SK-N-SH (cell line): ENCODE data around the gene NAPB. TPM values are rescaled to one million over a fixed set of nuclear protein-coding genes. Genes with fewer than 3 reads are reported as not detected.

Experiments used
- CTCF ChIA-PET: fragments of 300-600, 350-600 bp; formaldehyde crosslinking; extraction: SDS; loops from one replicate; lab custom pipeline; 2021; lab: Yijun Ruan, JAX
- POLR2A ChIA-PET: fragments of 350-600 bp; sonication (Branson Sonifier 250); formaldehyde crosslinking; extraction: SDS; loops from one replicate; lab custom pipeline; 2020; ENCODE audit warnings: antibody characterized with exemption, inconsistent platforms; lab: Yijun Ruan, JAX
- DNase-seq: peaks from one replicate; pipeline ENCODE4 v3.0.0; 2012
- H2AFZ ChIP-seq: fragments of 200-600 bp; sonication (generic); 2 replicates; pipeline ENCODE4 v1.8.1; 2016; ENCODE audit warnings: antibody characterized with exemption, mild to moderate bottlenecking, low read depth
- H3F3A ChIP-seq: fragments of 200-600 bp; sonication (generic); replicated peaks from 2 replicates; pipeline ENCODE3; 2016; ENCODE audit warnings: antibody characterized with exemption, mild to moderate bottlenecking; ENCODE audit not compliant: insufficient read depth
- H3K27ac ChIP-seq, 2 experiments: fragments of 200-500 bp in 1 of 2; fragments of 200-600 bp in 1 of 2; sonication (Bioruptor generic) in 1 of 2; sonication (generic), shearing (Covaris generic) in 1 of 2; 2 replicates each; pipeline versions ENCODE4 v1.5.1 to v1.6.1; 2014 to 2016; ENCODE audit warnings: low read depth in 2 of 2, inconsistent platforms in 1 of 2, low read length in 1 of 2, mild to moderate bottlenecking in 1 of 2, mixed read lengths in 1 of 2
- H3K27me3 ChIP-seq: fragments of 200-600 bp; sonication (generic), shearing (Covaris generic); 2 replicates; pipeline ENCODE4 v1.6.1; 2016; ENCODE audit warnings: mixed run types; ENCODE audit not compliant: insufficient read depth
- H3K36me3 ChIP-seq, 2 experiments: fragments of 200-500 bp in 1 of 2; fragments of 200-600 bp in 1 of 2; sonication (Bioruptor generic) in 1 of 2; sonication (generic) in 1 of 2; replicated peaks in 1 of 2; 2 replicates each; pipeline versions ENCODE3 to v1.5.1; 2014 to 2016; ENCODE audit warnings: low read length in 1 of 2, mild to moderate bottlenecking in 1 of 2; ENCODE audit not compliant: insufficient read depth in 2 of 2, control insufficient read depth in 1 of 2
- H3K4me1 ChIP-seq, 2 experiments: fragments of 200-500 bp in 1 of 2; fragments of 200-600 bp in 1 of 2; sonication (Bioruptor generic) in 1 of 2; sonication (generic), shearing (Covaris generic) in 1 of 2; 2 replicates each; pipeline versions ENCODE4 v1.5.1 to v1.6.1; 2014 to 2016; ENCODE audit warnings: low read depth in 1 of 2, low read length in 1 of 2, mixed run types in 1 of 2; ENCODE audit not compliant: insufficient read depth in 2 of 2, control insufficient read depth in 1 of 2
- H3K4me2 ChIP-seq: fragments of 200-600 bp; sonication (generic), shearing (Covaris generic); 2 replicates; pipeline ENCODE4 v1.6.1; 2017; ENCODE audit warnings: mixed run types
- H3K4me3 ChIP-seq, 2 experiments: fragments of 200-500 bp in 1 of 2; fragments of 200-600 bp in 1 of 2; sonication (Bioruptor generic) in 1 of 2; sonication (generic), shearing (Covaris generic) in 1 of 2; 2 replicates each; pipeline versions ENCODE4 v1.5.1 to v1.8.1; 2014 to 2016; ENCODE audit warnings: low read depth in 2 of 2, inconsistent platforms in 1 of 2, low read length in 1 of 2, mild to moderate bottlenecking in 1 of 2, mixed read lengths in 1 of 2, moderate library complexity in 1 of 2
- H3K79me2 ChIP-seq: fragments of 200-600 bp; sonication (generic); 2 replicates; pipeline ENCODE4 v1.8.1; 2017; ENCODE audit warnings: mild to moderate bottlenecking; ENCODE audit not compliant: insufficient read depth
- H3K9ac ChIP-seq: fragments of 200-600 bp; sonication (generic); 2 replicates; pipeline ENCODE4 v1.6.1; 2017; ENCODE audit warnings: mixed run types
- H3K9me2 ChIP-seq: fragments of 200-600 bp; sonication (generic); 2 replicates; pipeline ENCODE4 v1.6.1; 2017; ENCODE audit warnings: mixed run types
- H3K9me3 ChIP-seq: fragments of 200-600 bp; sonication (generic); 2 replicates; pipeline ENCODE4 v1.6.1; 2017; ENCODE audit warnings: mixed run types, mild to moderate bottlenecking, moderate library complexity
- H4K20me1 ChIP-seq: fragments of 200-600 bp; sonication (generic); 2 replicates; pipeline ENCODE4 v1.6.1; 2017; ENCODE audit warnings: mild to moderate bottlenecking, mixed run types; ENCODE audit not compliant: insufficient read depth
- CHD2 ChIP-seq: fragments of 150-350 bp; IDR thresholded peaks from 2 replicates; pipeline ENCODE4 v1.6.1; 2018; ENCODE audit warnings: low read length; ENCODE audit not compliant: partially characterized antibody
- CTCF ChIP-seq: fragments of 200-600 bp; sonication (generic); IDR thresholded peaks from 2 replicates; pipeline ENCODE4 v1.6.1; 2017; ENCODE audit warnings: antibody characterized with exemption, mild to moderate bottlenecking, moderate library complexity
- EZH2phosphoT487 ChIP-seq: fragments of 200-600 bp; sonication (generic); IDR thresholded peaks from 2 replicates; pipeline ENCODE4 v1.6.1; 2017; ENCODE audit warnings: low read depth, mixed run types, mild to moderate bottlenecking, antibody characterized with exemption, moderate library complexity, borderline replicate concordance
- FOSL2 ChIP-seq: IDR thresholded peaks from 2 replicates; pipeline ENCODE4 v1.4.0; 2012; ENCODE audit warnings: low read depth, mild to moderate bottlenecking, moderate library complexity, borderline replicate concordance
- GABPA ChIP-seq: IDR thresholded peaks from 2 replicates; pipeline ENCODE4 v1.4.0; 2012; ENCODE audit warnings: low read depth, mild to moderate bottlenecking
- GATA2 ChIP-seq: sonication (generic); formaldehyde crosslinking; IDR thresholded peaks from 2 replicates; pipeline ENCODE4 v1.5.0; 2020; ENCODE audit warnings: mild to moderate bottlenecking, missing genetic modification reagents
- MEF2A ChIP-seq: IDR thresholded peaks from 2 replicates; pipeline ENCODE4 v1.4.0; 2012; ENCODE audit warnings: low read depth, borderline replicate concordance
- MXI1 ChIP-seq: IDR thresholded peaks from 2 replicates; pipeline ENCODE4 v1.6.1; 2012; ENCODE audit warnings: mild to moderate bottlenecking, low read depth, low read length, improper control_type of control experiment
- POLR2AphosphoS5 ChIP-seq: IDR thresholded peaks from 2 replicates; pipeline ENCODE4 v1.6.1; 2012; ENCODE audit warnings: low read depth, low read length
- SMC3 ChIP-seq: IDR thresholded peaks from 2 replicates; pipeline ENCODE4 v1.6.1; 2012; ENCODE audit warnings: low read depth, low read length, improper control_type of control experiment
- TCF12 ChIP-seq: IDR thresholded peaks from 2 replicates; pipeline ENCODE4 v1.4.0; 2012
- TEAD4 ChIP-seq: IDR thresholded peaks from 2 replicates; pipeline ENCODE4 v1.4.0; 2012; ENCODE audit warnings: mild to moderate bottlenecking, borderline replicate concordance; ENCODE audit not compliant: insufficient read depth
- USF1 ChIP-seq: IDR thresholded peaks from 2 replicates; pipeline ENCODE4 v1.4.0; 2012; ENCODE audit warnings: low read depth, borderline replicate concordance
- YY1 ChIP-seq: IDR thresholded peaks from 2 replicates; pipeline ENCODE4 v1.4.0; 2012; ENCODE audit warnings: low read depth, mild to moderate bottlenecking
- ZBTB33 ChIP-seq: IDR thresholded peaks from 2 replicates; pipeline ENCODE4 v1.4.0; 2012; ENCODE audit warnings: low read depth, borderline replicate concordance
- WGBS: methylation state at CpG from one replicate; pipeline ENCODE4 v1.1.6; 2017; ENCODE audit warnings: low lambda C conversion rate; 5-methylcytosine and 5-hydroxymethylcytosine counted together
- polyA plus RNA-seq, 3 experiments: library from polyadenylated mRNA; depleted of rRNA; stranded (reverse); fragments of >200 nt; gene quantifications; 2 replicates each; pipeline ENCODE4 v1.2.3, GENCODE V29; 2012

The NAPB gene
- polyA plus RNA-seq, 1 of the 3 experiments (the other 2 are of a cell fraction): 3.0 TPM

- Histone ChIP-seq H3K4me2 (peak overlapping the region; percentile 90), H2AFZ (0 out of 2 replicates have a peak overlapping the region, but pooled peaks have one; percentile 20), H3K9ac (peak overlapping the region; percentile 77), H4K20me1 (no peaks in the 10 kb centered on the region), H3K79me2 (peaks cover 64% of the 10 kb centered on the region), H3K27me3 (no peaks in the 10 kb centered on the region), H3K27ac (peak overlapping the region in 1 of 2 experiments; percentile 65; a peak in 2 of 4 replicates), H3K9me3 (no peaks in the 10 kb centered on the region), H3K36me3 (peaks cover 0 to 4% of the 10 kb centered on the region in 2 experiments), H3K4me3 (peak overlapping the region; percentile 77 to 95; a peak in 3 of 4 replicates), H3K4me1 (peaks cover 3 to 5% of the 10 kb centered on the region in 2 experiments; a peak in 3 of 4 replicates), H3K9me2 (no peaks in the 10 kb centered on the region), H3F3A (peaks cover 7% of the 10 kb centered on the region)
- TF ChIP-seq SMC3 (no peak), GABPA (no peak), CTCF (no peak), FOSL2 (no peak), TEAD4 (no peak), ZBTB33 (no peak), CHD2 (no peak), EZH2phosphoT487 (no peak), YY1 (no peak), TCF12 (no peak), MEF2A (no peak), MXI1 (no peak), GATA2 (no peak), POLR2AphosphoS5 (no peak)
- DNase-seq: no peak
- WGBS: 68% methylated on average over 5 of the region's 5 CpGs
- CTCF ChIA-PET: interaction anchor here (1.3 to 1.9 kb wide), 4 partner anchors 10 to 58 kb away, joined by 3 to 6 read pairs (median 4); partner anchors contain the start of gene GZF1
- POLR2A ChIA-PET: interaction anchor here (3.2 kb wide), 1 partner anchor 69 kb away, joined by 11 read pairs; the partner anchor contains the start of gene NXT1
Observed at GRCh38 chr20:23419657-23419994, 1.7 kb downstream of the NAPB start.

- DNase-seq: no peak
- Histone ChIP-seq H3K4me2 (no peak overlapping the region), H3K9me3 (no peaks in the 10 kb centered on the region), H3K9me2 (no peaks in the 10 kb centered on the region), H3K9ac (no peak overlapping the region), H3K4me3 (no peak overlapping the region), H3K27ac (no peak overlapping the region), H4K20me1 (0 out of 2 replicates have a peak, but pooled peaks cover 4% of the 10 kb centered on the region), H2AFZ (no peak overlapping the region), H3F3A (peaks cover 7% of the 10 kb centered on the region), H3K79me2 (peaks cover 81% of the 10 kb centered on the region), H3K4me1 (peaks cover 3 to 5% of the 10 kb centered on the region in 2 experiments; a peak in 3 of 4 replicates), H3K36me3 (peaks cover 0 to 4% of the 10 kb centered on the region in 2 experiments), H3K27me3 (no peaks in the 10 kb centered on the region)
- ChIA-PET CTCF (interaction anchor here (1.2 to 1.9 kb wide), 4 partner anchors 8 to 55 kb away, joined by 3 to 5 read pairs (median 4); no protein-coding TSS in a partner anchor), POLR2A (no interaction called here)
- TF ChIP-seq FOSL2 (no peak), MEF2A (no peak), USF1 (no peak)
Observed at GRCh38 chr20:23417861-23418260, 3.4 kb downstream of the NAPB start.
